Glutamatergic neuron (in vitro differentiated cells): Measurements from ENCODE around the gene HS6ST1. TPM values are rescaled to one million over a fixed set of nuclear protein-coding genes. Genes with fewer than 3 reads are reported as not detected.

Experiments
- DNase-seq: peaks from one replicate; pipeline ENCODE4 v3.0.0; 2022
- H3K27ac Mint-ChIP-seq: one replicate; pipeline ENCODE4 v1.8.0; 2020; ENCODE audit warnings: mild to moderate bottlenecking, mixed read lengths, inconsistent platforms; ENCODE audit not compliant: unreplicated experiment
- H3K27me3 Mint-ChIP-seq: one replicate; pipeline ENCODE4 v1.8.0; 2020; ENCODE audit warnings: mild to moderate bottlenecking, moderate library complexity, mixed read lengths, inconsistent platforms; ENCODE audit not compliant: unreplicated experiment
- H3K36me3 Mint-ChIP-seq: one replicate; pipeline ENCODE4 v1.8.0; 2020; ENCODE audit warnings: mild to moderate bottlenecking, mixed read lengths, inconsistent platforms; ENCODE audit not compliant: unreplicated experiment
- H3K4me1 Mint-ChIP-seq: one replicate; pipeline ENCODE4 v1.8.0; 2020; ENCODE audit warnings: mild to moderate bottlenecking, low read depth, mixed read lengths, inconsistent platforms; ENCODE audit not compliant: unreplicated experiment
- H3K4me3 Mint-ChIP-seq: one replicate; pipeline ENCODE4 v1.8.0; 2020; ENCODE audit warnings: mild to moderate bottlenecking, mixed read lengths, inconsistent platforms; ENCODE audit not compliant: unreplicated experiment
- H3K9me3 Mint-ChIP-seq: one replicate; pipeline ENCODE4 v1.8.0; 2020; ENCODE audit warnings: mild to moderate bottlenecking, moderate library complexity, mixed read lengths, inconsistent platforms; ENCODE audit not compliant: unreplicated experiment
- total RNA-seq: library from RNA; stranded (reverse); fragmentation: NEBNext Ultra II Directional; extraction: Animal tissue kit (Norgen Biotek cat#: 25700); gene quantifications from one replicate; pipeline ENCODE4 v1.2.1, GENCODE V29; 2021; ENCODE audit not compliant: unreplicated experiment
- TF ChIP-seq, protein P1 (sequence below): fragments of 200-600 bp; sonication (generic); IDR thresholded peaks from one replicate; pipeline ENCODE4 v1.5.0; 2021; ENCODE audit not compliant: partially characterized antibody, unreplicated experiment

The HS6ST1 gene
- total RNA-seq, 1 donor from 2014 or later = 173 TPM

DNA sequence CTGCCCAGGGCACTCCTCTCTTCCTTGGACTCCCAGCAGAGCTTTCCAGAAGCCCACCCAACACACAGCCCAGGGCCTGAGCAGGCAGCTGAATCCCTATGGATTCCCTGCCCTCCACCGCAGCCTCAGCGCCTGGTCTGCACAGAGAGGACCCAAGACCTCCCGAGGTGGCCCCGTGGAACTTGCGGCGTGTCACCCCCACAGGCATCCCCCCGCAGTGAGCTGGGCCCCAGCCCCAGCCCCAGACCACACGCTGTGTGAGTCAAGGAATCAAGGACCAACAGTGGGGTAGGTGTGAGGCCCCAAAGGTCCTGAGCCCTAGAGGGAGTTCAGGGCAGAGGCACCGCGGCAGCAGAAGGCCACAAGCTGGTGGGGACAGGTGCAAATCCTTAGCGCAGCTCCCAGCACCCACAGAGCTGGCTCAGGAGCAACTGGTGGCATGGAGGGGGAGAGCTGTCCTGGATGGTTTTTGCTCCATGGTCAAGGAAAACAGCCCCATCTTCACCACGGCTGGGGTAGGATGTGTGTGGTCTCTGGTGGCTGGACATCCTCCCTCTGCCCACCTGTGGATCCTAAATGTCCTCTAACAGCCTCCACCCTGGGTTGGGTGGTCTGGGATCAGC lies 8.5 kb downstream of the HS6ST1 start:
- peaks cover 15% of the 10 kb centered on the region for H3K27me3 Mint-ChIP-seq
- peak overlapping the region; percentile 48 for H3K27ac Mint-ChIP-seq
- H3K9me3 Mint-ChIP-seq = peaks cover 19% of the 10 kb centered on the region
- no peak overlapping the region for H3K4me3 Mint-ChIP-seq
- peaks cover 3% of the 10 kb centered on the region for H3K36me3 Mint-ChIP-seq
- no peak for DNase-seq
- TF ChIP-seq, protein P1, sequence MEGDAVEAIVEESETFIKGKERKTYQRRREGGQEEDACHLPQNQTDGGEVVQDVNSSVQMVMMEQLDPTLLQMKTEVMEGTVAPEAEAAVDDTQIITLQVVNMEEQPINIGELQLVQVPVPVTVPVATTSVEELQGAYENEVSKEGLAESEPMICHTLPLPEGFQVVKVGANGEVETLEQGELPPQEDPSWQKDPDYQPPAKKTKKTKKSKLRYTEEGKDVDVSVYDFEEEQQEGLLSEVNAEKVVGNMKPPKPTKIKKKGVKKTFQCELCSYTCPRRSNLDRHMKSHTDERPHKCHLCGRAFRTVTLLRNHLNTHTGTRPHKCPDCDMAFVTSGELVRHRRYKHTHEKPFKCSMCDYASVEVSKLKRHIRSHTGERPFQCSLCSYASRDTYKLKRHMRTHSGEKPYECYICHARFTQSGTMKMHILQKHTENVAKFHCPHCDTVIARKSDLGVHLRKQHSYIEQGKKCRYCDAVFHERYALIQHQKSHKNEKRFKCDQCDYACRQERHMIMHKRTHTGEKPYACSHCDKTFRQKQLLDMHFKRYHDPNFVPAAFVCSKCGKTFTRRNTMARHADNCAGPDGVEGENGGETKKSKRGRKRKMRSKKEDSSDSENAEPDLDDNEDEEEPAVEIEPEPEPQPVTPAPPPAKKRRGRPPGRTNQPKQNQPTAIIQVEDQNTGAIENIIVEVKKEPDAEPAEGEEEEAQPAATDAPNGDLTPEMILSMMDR = no peak
- H3K4me1 Mint-ChIP-seq = peaks cover 65% of the 10 kb centered on the region

DNA sequence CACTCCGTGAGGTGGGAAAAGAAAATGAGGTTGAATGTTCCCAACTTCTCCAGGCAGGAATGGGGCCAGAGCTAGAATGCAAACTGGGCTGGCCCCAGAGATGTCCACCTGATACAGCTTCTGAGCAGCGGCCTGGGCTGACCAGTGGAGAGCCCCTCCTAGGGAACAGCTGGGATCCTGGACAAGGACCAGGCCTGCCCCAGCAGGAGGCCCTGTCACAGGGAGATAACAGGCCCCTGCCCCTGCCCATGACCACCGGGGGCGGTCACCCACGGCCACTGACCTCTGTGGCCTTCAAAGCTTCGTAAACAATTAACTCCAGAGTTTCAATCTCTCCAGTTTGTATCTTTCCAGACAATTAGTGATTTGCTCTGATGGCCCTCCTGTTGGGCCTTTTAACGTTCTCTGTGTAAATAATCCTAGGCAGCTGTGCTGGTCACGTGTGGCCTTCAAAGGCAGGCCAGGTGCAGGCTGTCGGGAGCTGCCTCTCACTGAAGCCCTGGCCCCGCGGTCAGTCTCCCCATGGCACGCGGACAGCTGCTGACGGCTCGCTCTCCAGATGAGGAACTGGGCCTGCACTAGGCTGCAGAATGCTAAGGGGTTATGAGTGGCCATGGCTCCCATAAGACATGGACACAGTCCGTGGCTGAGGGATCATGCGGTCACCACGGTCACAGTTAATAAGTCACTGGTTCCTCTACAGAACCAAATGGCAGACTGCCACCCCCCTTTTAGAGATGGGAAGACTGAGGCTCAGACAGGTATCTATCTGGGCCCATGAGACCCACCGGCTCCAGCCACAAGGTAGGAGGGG lies 9.2 kb downstream of the HS6ST1 start:
- peak overlapping the region; percentile 84 for H3K27ac Mint-ChIP-seq
- peaks cover 19% of the 10 kb centered on the region for H3K9me3 Mint-ChIP-seq
- peak overlapping the region; percentile 67 for H3K4me3 Mint-ChIP-seq
- TF ChIP-seq, protein P1 = no peak
- H3K4me1 Mint-ChIP-seq = peaks cover 63% of the 10 kb centered on the region
- peaks cover 15% of the 10 kb centered on the region for H3K27me3 Mint-ChIP-seq
- peaks cover 3% of the 10 kb centered on the region for H3K36me3 Mint-ChIP-seq
- no peak for DNase-seq

GRCh38 chr2:128308889-128309279 lies 9.8 kb downstream of the HS6ST1 start:
- Mint-ChIP-seq H3K4me3 (no peak overlapping the region), H3K36me3 (peaks cover 3% of the 10 kb centered on the region), H3K9me3 (peaks cover 17% of the 10 kb centered on the region), H3K27me3 (peaks cover 15% of the 10 kb centered on the region), H3K4me1 (peaks cover 64% of the 10 kb centered on the region), H3K27ac (no peak overlapping the region)
- TF ChIP-seq, protein P1 = no peak
- DNase-seq = no peak

- peaks cover 66% of the 10 kb centered on the region for H3K4me1 Mint-ChIP-seq
- H3K27ac Mint-ChIP-seq = no peak overlapping the region
- H3K4me3 Mint-ChIP-seq = no peak overlapping the region
- peak; percentile 4 for DNase-seq
- H3K27me3 Mint-ChIP-seq = peaks cover 16% of the 10 kb centered on the region
- H3K9me3 Mint-ChIP-seq = peaks cover 20% of the 10 kb centered on the region
- peaks cover 3% of the 10 kb centered on the region for H3K36me3 Mint-ChIP-seq
- TF ChIP-seq, protein P1 = no peak
Measured at GRCh38 chr2:128308284-128308731, 10.4 kb downstream of the HS6ST1 start.

- Mint-ChIP-seq H3K4me1 (peaks cover 69% of the 10 kb centered on the region), H3K4me3 (peak overlapping the region; percentile 74), H3K36me3 (peaks cover 3% of the 10 kb centered on the region), H3K27ac (peak overlapping the region; percentile 95), H3K9me3 (peaks cover 24% of the 10 kb centered on the region), H3K27me3 (peaks cover 20% of the 10 kb centered on the region)
- TF ChIP-seq, protein P1 = no peak
- DNase-seq = peak; percentile 3
Measured at GRCh38 chr2:128307595-128307994, 11.1 kb downstream of the HS6ST1 start.
